ENCODE measurements around the gene SKI. TPM values are rescaled to one million over a fixed set of nuclear protein-coding genes. Genes with fewer than 3 reads are reported as not detected.

Gene SKI
- total RNA-seq, 2 experiments from 2014 or later: 286 to 324 TPM

- no peaks in the 10 kb centered on the region for H3K9me3 ChIP-seq (ENCODE audit: control insufficient read depth in 1 of 2, insufficient read depth in 1 of 2, low read length in 2 of 2)
- ATAC-seq (ENCODE audit: poor library complexity) (peak; percentile 4), DNase-seq (no peak)
- no peak for TF ChIP-seq CTCF (IDR thresholded peaks at IDR 0.05)
- H3K36me3 Mint-ChIP-seq (ENCODE audit: low read depth): peaks cover 56% of the 10 kb centered on the region
- H3K27me3 ChIP-seq (ENCODE audit: control insufficient read depth in 1 of 2, insufficient read depth in 2 of 2, low read length in 2 of 2): no peaks in the 10 kb centered on the region
- H3K4me1 ChIP-seq (ENCODE audit: insufficient read depth, low read length): peaks cover 95% of the 10 kb centered on the region
- H3K36me3 ChIP-seq (ENCODE audit: insufficient read depth, low read length): peaks cover 20% of the 10 kb centered on the region
- H3K4me1 Mint-ChIP-seq (ENCODE audit: low read depth): peaks cover 73% of the 10 kb centered on the region
- peak overlapping the region; percentile 76 for H3K4me3 Mint-ChIP-seq
- POLR2A ChIA-PET: no interaction called here
- H3K4me3 ChIP-seq (ENCODE audit: low read length): no peak overlapping the region
- H3K27me3 Mint-ChIP-seq: no peaks in the 10 kb centered on the region
- CTCF ChIA-PET: no interaction called here
- no peaks in the 10 kb centered on the region for H3K9me3 Mint-ChIP-seq
- H3K27ac Mint-ChIP-seq: peak overlapping the region; percentile 91
- no peak overlapping the region for H3K27ac ChIP-seq (ENCODE audit: low read depth in 1 of 2, low read length in 2 of 2)
- intact Hi-C loops (cut with DNase I, micrococcal nuclease): no loop called here
Measured at GRCh38 chr1:2273401-2274090, 45.4 kb downstream of the SKI start.

GRCh38 chr1:2274231-2274928 is 46.3 kb downstream of the SKI start:
- Histone ChIP-seq H3K4me1 (ENCODE audit: insufficient read depth, low read length) (peaks cover 96% of the 10 kb centered on the region), H3K4me3 (ENCODE audit: low read length) (no peak overlapping the region), H3K27me3 (ENCODE audit: control insufficient read depth in 1 of 2, insufficient read depth in 2 of 2, low read length in 2 of 2) (no peaks in the 10 kb centered on the region), H3K36me3 (ENCODE audit: insufficient read depth, low read length) (peaks cover 17% of the 10 kb centered on the region), H3K27ac (ENCODE audit: low read depth in 1 of 2, low read length in 2 of 2) (no peak overlapping the region), H3K9me3 (ENCODE audit: control insufficient read depth in 1 of 2, insufficient read depth in 1 of 2, low read length in 2 of 2) (no peaks in the 10 kb centered on the region)
- ATAC-seq (ENCODE audit: poor library complexity): no peak
- peak overlapping the region; percentile 91 for H3K27ac Mint-ChIP-seq
- POLR2A ChIA-PET: interaction anchor here (1.5 kb wide), 1 partner anchor 27 kb away, joined by 3 read pairs; no protein-coding TSS in a partner anchor
- peaks cover 70% of the 10 kb centered on the region for H3K4me1 Mint-ChIP-seq (ENCODE audit: low read depth)
- CTCF ChIA-PET: no interaction called here
- no peaks in the 10 kb centered on the region for H3K27me3 Mint-ChIP-seq
- intact Hi-C loops (cut with DNase I, micrococcal nuclease): no loop called here
- H3K9me3 Mint-ChIP-seq: no peaks in the 10 kb centered on the region
- TF ChIP-seq CTCF (IDR thresholded peaks at IDR 0.05): no peak
- DNase-seq: no peak
- peak overlapping the region; percentile 76 for H3K4me3 Mint-ChIP-seq
- peaks cover 52% of the 10 kb centered on the region for H3K36me3 Mint-ChIP-seq (ENCODE audit: low read depth)

GRCh38 chr1:2274929-2275475 is 46.9 kb downstream of the SKI start:
- H3K9me3 ChIP-seq (ENCODE audit: control insufficient read depth in 1 of 2, insufficient read depth in 1 of 2, low read length in 2 of 2): peaks cover 0 to 3% of the 10 kb centered on the region in 2 experiments
- H3K4me1 ChIP-seq (ENCODE audit: insufficient read depth, low read length): peaks cover 97% of the 10 kb centered on the region
- intact Hi-C loops (cut with DNase I, micrococcal nuclease): no loop called here
- ATAC-seq (ENCODE audit: poor library complexity): no peak
- H3K9me3 Mint-ChIP-seq: no peaks in the 10 kb centered on the region
- no peak for DNase-seq
- H3K4me3 ChIP-seq (ENCODE audit: low read length): no peak overlapping the region
- peaks cover 58% of the 10 kb centered on the region for H3K36me3 Mint-ChIP-seq (ENCODE audit: low read depth)
- peaks cover 75% of the 10 kb centered on the region for H3K4me1 Mint-ChIP-seq (ENCODE audit: low read depth)
- ChIA-PET POLR2A (interaction anchor here (1.5 kb wide), 1 partner anchor 26 kb away, joined by 3 read pairs; no protein-coding TSS in a partner anchor), CTCF (no interaction called here)
- H3K27me3 Mint-ChIP-seq: no peaks in the 10 kb centered on the region
- no peak overlapping the region for H3K27ac ChIP-seq (ENCODE audit: low read depth in 1 of 2, low read length in 2 of 2)
- H3K36me3 ChIP-seq (ENCODE audit: insufficient read depth, low read length): peaks cover 19% of the 10 kb centered on the region
- no peaks in the 10 kb centered on the region for H3K27me3 ChIP-seq (ENCODE audit: control insufficient read depth in 1 of 2, insufficient read depth in 2 of 2, low read length in 2 of 2)
- peak overlapping the region; percentile 91 for H3K27ac Mint-ChIP-seq
- peak overlapping the region; percentile 60 for H3K4me3 Mint-ChIP-seq
- no peak for TF ChIP-seq CTCF (IDR thresholded peaks at IDR 0.05)

All from CD4-positive, alpha-beta T cell (primary cell).